ENCODE data around the gene HMCN2. TPM values are rescaled to one million over a fixed set of nuclear protein-coding genes. Genes with fewer than 3 reads are reported as not detected.

HMCN2 gene
- total and polyA plus RNA-seq, 4 donors: 0.24 to 1.8 (median 0.29) TPM

DNA sequence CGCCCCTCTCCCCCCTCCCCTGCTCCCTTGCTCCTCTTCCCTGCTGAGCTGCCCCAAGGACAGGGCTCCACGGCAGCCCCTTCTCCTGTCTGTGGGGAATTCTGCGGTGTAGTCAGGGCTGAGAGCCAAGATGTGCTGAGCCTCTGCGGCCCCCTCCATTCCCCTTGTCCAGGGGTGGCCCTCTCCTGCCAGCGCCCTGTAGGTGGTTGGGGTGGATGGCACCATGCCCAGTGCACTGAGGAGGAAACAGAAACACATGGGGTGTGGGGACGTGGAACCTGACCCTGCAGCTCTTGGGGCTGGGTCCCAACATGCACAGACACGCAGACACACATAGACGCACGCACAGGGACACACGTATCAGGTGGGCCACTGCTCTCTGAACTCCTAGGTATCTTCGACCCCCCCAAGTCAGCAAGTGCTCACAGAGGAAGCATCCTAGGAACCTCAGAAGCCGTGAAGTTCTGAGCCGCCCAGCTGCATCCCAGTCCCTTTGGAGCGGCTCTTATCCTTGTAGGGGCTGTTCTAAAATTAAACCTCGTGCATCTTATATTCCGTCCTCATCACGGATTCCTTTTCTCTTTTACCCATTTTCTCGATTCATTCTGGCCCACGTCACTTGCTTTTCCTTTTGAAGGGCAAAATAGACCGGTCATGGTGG, 64.8 kb downstream of the HMCN2 start:
- Histone ChIP-seq H3K4me3 (ENCODE audit: low read depth in 1 of 3, low read length in 3 of 3) (no peak overlapping the region), H3K9me3 (ENCODE audit: control insufficient read depth in 4 of 4, low read length in 3 of 4) (no peaks in the 10 kb centered on the region), H3K27ac (ENCODE audit: low read depth in 1 of 2, low read length in 2 of 2) (no peak overlapping the region), H3K27me3 (ENCODE audit: control insufficient read depth in 4 of 4, insufficient read depth in 4 of 4, low read length in 3 of 4) (no peaks in the 10 kb centered on the region), H3K9ac (ENCODE audit: low read depth in 1 of 2, low read length in 2 of 2) (no peak overlapping the region), H3K36me3 (ENCODE audit: control insufficient read depth in 4 of 4, insufficient read depth in 3 of 4, low read depth in 1 of 4, low read length in 3 of 4) (no peaks in the 10 kb centered on the region), H3K4me1 (ENCODE audit: control insufficient read depth in 4 of 4, insufficient read depth in 4 of 4, low read length in 3 of 4) (peaks cover 0 to 2% (median 0%) of the 10 kb centered on the region in 4 donors)
- WGBS: 79% methylated on average over 20 of the region's 20 CpGs
- TF ChIP-seq YY1 (IDR thresholded peaks at IDR 0.05): no peak
- TF ChIP-seq NR2F2 (IDR thresholded peaks at IDR 0.05): no peak
- TF ChIP-seq TAF1 (conservative IDR thresholded peaks at IDR 0.05): no peak
- no peak for TF ChIP-seq GABPA (IDR thresholded peaks at IDR 0.05 in 1 of 2, conservative IDR thresholded peaks at IDR 0.05 in 1 of 2)
- TF ChIP-seq FOXA1 (IDR thresholded peaks at IDR 0.05): no peak
- TF ChIP-seq RAD21 (IDR thresholded peaks at IDR 0.05): no peak
- TF ChIP-seq, protein P1, sequence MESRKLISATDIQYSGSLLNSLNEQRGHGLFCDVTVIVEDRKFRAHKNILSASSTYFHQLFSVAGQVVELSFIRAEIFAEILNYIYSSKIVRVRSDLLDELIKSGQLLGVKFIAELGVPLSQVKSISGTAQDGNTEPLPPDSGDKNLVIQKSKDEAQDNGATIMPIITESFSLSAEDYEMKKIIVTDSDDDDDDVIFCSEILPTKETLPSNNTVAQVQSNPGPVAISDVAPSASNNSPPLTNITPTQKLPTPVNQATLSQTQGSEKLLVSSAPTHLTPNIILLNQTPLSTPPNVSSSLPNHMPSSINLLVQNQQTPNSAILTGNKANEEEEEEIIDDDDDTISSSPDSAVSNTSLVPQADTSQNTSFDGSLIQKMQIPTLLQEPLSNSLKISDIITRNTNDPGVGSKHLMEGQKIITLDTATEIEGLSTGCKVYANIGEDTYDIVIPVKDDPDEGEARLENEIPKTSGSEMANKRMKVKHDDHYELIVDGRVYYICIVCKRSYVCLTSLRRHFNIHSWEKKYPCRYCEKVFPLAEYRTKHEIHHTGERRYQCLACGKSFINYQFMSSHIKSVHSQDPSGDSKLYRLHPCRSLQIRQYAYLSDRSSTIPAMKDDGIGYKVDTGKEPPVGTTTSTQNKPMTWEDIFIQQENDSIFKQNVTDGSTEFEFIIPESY (IDR thresholded peaks at IDR 0.05): no peak
- no peak for TF ChIP-seq HNF4G (IDR thresholded peaks at IDR 0.05)
- TF ChIP-seq, protein P2, sequence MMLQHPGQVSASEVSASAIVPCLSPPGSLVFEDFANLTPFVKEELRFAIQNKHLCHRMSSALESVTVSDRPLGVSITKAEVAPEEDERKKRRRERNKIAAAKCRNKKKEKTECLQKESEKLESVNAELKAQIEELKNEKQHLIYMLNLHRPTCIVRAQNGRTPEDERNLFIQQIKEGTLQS (IDR thresholded peaks at IDR 0.05): no peak
- no peak for TF ChIP-seq CTCF (IDR thresholded peaks at IDR 0.05; ENCODE audit: low read depth, low read length, missing input control)
- TF ChIP-seq RXRA (IDR thresholded peaks at IDR 0.05): no peak
- TF ChIP-seq, protein P3, sequence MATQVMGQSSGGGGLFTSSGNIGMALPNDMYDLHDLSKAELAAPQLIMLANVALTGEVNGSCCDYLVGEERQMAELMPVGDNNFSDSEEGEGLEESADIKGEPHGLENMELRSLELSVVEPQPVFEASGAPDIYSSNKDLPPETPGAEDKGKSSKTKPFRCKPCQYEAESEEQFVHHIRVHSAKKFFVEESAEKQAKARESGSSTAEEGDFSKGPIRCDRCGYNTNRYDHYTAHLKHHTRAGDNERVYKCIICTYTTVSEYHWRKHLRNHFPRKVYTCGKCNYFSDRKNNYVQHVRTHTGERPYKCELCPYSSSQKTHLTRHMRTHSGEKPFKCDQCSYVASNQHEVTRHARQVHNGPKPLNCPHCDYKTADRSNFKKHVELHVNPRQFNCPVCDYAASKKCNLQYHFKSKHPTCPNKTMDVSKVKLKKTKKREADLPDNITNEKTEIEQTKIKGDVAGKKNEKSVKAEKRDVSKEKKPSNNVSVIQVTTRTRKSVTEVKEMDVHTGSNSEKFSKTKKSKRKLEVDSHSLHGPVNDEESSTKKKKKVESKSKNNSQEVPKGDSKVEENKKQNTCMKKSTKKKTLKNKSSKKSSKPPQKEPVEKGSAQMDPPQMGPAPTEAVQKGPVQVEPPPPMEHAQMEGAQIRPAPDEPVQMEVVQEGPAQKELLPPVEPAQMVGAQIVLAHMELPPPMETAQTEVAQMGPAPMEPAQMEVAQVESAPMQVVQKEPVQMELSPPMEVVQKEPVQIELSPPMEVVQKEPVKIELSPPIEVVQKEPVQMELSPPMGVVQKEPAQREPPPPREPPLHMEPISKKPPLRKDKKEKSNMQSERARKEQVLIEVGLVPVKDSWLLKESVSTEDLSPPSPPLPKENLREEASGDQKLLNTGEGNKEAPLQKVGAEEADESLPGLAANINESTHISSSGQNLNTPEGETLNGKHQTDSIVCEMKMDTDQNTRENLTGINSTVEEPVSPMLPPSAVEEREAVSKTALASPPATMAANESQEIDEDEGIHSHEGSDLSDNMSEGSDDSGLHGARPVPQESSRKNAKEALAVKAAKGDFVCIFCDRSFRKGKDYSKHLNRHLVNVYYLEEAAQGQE (IDR thresholded peaks at IDR 0.05): no peak
- TF ChIP-seq, protein P4, sequence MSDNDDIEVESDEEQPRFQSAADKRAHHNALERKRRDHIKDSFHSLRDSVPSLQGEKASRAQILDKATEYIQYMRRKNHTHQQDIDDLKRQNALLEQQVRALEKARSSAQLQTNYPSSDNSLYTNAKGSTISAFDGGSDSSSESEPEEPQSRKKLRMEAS (IDR thresholded peaks at IDR 0.05): no peak
- no peak for TF ChIP-seq JUND (IDR thresholded peaks at IDR 0.05)
- TF ChIP-seq FOXA2 (IDR thresholded peaks at IDR 0.05): no peak
- TF ChIP-seq HNF4A (conservative IDR thresholded peaks at IDR 0.05): no peak
- no peak for TF ChIP-seq SP1 (IDR thresholded peaks at IDR 0.05)
- TF ChIP-seq EGR1 (IDR thresholded peaks at IDR 0.05; ENCODE audit: low read depth in 2 of 2): no peak
- no peak for DNase-seq (ENCODE audit: low spot score)

Data from liver (tissue), 9 donors.